ENCODE results near the gene GASK1B.

The GASK1B gene

GRCh38 chr4:158186815-158187214 lies 14.0 kb upstream of the GASK1B start:
- DNase-seq (ENCODE audit: low read depth in 2 of 2) = no peak

DNA sequence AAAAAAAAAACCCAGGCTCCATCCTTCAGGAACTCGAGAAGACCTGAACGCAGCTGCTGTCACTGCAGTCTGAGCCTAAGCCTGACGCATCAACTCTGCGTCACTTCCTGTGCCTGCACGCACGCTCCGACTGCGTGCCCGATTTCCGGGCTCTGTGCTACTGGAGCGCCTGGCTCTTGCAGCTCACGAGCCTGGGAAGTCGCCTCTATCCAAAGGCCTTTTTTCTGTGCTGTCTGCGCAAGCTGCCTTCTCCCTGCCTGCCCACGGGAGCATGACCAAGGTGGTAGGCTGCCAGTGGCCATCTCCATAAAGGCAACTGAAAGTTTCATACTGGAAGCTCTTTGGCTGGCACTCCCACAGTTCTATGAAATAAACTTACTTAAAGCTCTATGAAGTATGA lies 9.9 kb upstream of the GASK1B start:
- no peak for DNase-seq (ENCODE audit: low read depth in 2 of 2)

DNA sequence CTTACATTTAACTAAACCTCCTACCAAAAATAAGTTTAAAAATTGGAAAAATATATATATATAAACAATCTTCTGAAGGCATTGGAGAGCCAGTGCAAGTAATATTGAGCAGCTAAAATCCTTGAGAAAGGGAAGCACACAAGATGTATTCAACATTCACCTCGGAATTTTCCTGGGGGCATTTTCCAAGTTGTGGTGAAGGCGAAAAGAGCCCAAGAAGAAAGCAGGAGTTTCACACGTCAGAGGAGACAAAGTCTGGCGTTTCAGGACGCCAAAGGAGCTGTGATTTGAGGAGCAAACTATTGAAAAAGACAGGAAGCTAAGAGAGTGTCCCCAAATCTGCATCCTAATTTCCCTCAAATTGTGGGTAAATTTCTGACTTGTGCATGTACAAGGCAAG lies 9.1 kb upstream of the GASK1B start:
- no peak for DNase-seq (ENCODE audit: low read depth in 2 of 2)

DNA sequence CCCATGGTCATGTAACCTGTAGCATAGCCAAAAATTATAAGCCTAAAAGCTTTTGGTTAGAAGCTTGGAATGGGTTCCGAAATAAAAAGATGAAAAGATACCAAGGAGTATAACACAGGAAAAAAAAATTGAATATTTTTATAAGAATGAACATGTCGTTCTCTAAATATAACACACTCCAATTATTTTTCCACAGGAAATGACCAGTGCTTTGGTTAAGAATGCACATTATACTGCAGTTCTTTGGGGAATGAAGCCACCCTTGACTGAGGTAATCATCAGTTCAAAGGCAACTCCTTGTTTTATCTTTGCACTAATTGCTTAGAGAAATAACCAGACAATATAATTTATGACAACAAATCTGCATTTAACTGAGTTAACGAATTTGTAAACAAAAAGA lies 6.6 kb upstream of the GASK1B start:
- DNase-seq (ENCODE audit: low read depth in 2 of 2) = no peak

DNA sequence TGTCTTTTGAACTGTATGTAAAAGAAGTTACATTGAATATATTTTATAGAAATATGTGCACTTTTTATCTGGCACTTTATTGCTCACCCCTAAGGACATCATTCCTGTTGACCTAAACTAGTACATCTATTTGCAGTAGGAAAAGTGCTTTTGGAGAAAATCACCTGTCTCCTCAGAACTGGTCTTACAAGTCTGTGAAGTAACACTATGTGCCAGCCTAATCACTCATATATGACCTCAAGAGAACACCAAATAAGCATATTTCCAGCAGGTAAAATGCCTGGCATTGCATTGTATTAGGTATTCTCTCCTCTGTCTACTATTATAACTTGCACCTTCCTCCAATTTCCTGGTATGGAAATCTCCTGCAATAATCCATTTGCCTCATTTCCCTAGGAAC lies 4.0 kb upstream of the GASK1B start:
- no peak for DNase-seq (ENCODE audit: low read depth in 2 of 2)

DNA sequence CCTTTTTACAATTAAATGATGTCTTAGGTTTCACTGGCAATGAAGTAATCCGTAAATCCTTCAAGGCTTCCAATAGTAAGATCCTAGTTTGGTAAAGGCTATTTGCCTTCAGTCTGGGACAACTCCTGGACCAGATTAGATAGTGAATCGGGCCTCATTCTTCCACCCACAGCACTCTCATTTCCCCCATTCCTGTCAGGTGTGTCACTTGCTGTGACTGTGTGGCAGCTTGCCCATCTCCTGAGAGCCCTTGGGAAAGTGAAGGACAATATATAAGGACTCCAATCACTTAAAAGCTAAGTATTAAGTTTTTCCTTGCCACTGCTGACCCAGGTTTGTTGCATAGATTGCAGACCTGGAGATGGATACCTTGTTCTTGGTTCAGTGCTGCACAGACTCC lies 3.3 kb upstream of the GASK1B start:
- DNase-seq (ENCODE audit: low read depth in 2 of 2) = no peak

- peak in 1 of 2 donors; percentile 33 for DNase-seq (ENCODE audit: low read depth in 2 of 2)
Measured at GRCh38 chr4:158170691-158171561, 1.9 kb downstream of the GASK1B start.

DNA sequence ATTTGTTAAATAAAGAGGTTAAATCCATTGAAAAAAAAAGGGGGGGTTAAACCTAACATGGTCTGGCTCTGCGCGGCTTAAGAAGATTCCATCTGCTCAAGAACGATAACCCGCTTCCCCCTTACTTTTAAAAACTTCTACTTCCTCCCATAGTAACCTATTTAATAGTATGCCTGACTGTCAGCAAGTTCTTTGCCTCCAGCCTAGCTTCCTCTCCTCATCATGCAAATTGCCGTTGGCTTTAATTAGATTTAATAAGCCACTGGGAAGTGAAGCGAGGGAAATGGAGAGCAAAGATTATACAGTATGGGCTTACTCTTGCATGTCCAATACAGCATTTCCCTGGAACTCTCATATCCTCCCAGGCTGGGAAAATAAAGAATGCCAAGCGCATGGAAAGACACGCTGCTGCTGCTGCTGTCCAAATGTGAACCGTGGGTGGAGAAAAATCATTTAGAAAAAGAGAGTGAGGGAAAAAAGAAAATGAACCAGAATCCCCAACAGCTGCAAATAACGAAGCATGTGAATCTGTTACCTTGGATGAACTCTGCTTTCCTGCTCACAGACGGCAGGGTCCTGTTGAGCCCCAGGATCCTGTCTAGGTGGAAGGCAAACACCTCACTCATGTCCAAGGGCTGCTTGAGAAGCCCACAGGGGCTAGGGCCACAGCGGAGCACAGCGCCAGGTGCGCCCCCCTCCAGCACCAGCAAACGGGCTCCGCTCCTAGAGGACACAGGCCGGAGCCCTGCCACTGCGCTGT lies 2.7 kb downstream of the GASK1B start:
- DNase-seq (ENCODE audit: low read depth in 2 of 2) = no peak

DNA sequence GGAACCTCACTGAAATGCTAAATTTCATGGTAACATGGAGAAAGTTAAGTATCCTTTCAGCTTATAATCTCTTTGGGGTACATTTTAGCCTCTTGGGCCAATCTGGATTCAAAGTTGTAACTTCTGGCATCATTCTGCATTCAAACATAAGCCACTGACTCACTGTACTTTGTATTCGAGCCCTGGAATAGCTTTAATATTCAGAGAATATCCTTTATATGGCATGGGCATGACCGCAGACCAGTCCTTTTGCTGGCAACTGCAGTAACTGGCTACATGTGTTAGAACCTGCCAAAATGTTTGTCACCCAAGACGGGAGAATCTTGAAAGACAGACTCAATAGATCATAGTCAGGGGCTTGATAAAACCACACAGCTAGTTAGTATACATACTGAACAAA lies 3.3 kb downstream of the GASK1B start:
- no peak for DNase-seq (ENCODE audit: low read depth in 2 of 2)

DNA sequence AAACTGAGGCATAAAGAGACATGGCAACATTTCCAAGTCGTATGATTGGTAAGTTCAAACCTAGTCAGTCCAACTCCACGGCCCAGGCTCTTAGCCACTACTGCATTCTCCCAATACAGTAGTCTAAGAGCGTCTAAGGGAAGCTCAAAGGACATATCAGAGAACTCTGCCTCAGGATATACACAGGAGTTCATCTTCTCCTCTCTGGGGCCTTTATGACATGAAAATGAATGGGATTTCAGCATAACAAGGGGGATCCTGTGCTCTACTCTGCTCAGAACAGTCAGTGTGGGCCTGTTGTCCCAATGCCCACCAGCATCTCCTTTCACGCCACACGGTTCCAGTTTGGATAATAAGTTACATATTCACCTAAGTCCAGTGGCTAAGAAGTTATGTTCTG lies 4.2 kb downstream of the GASK1B start:
- DNase-seq (ENCODE audit: low read depth in 2 of 2) = no peak

DNA sequence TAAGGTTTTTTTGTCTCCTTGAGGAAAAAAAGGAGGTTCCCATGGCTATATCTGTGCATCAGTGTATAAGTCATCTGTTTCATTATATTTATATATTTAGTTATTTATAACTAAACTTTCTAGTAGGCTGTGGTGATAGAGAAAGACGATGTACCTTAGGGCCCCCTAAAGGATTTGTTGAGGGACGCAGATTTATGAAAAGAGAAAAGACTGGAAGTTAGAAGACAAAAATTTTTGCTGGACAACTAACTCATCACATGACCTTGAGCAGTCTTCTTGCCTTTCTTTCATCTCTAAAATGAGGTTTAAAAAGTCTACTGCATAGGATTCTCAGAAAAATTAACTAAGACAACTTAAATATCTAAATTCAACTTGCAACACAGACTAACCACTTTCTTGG lies 6.1 kb downstream of the GASK1B start:
- DNase-seq (ENCODE audit: low read depth in 2 of 2) = no peak

DNA sequence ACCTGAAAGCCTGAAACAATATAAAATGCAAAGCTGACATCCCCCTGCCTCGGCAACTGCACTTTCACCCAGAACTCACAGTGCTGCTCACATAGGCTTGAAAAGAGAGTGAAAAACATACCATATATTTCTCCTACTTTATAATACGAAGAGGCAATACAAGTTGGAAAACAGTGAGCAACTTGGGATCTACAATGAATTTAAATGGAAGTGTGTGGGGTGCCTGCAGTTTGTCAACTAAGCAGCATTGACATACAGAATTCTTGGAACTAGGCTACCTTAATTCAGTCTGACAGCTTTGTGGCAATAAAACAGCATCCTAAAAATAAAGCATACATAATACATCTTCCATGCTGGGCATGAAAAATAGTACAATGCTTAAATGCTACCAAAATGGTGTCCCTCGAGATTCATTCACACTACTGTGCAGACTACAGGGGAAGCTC lies 8.0 kb downstream of the GASK1B start:
- no peak for DNase-seq (ENCODE audit: low read depth in 2 of 2)

DNA sequence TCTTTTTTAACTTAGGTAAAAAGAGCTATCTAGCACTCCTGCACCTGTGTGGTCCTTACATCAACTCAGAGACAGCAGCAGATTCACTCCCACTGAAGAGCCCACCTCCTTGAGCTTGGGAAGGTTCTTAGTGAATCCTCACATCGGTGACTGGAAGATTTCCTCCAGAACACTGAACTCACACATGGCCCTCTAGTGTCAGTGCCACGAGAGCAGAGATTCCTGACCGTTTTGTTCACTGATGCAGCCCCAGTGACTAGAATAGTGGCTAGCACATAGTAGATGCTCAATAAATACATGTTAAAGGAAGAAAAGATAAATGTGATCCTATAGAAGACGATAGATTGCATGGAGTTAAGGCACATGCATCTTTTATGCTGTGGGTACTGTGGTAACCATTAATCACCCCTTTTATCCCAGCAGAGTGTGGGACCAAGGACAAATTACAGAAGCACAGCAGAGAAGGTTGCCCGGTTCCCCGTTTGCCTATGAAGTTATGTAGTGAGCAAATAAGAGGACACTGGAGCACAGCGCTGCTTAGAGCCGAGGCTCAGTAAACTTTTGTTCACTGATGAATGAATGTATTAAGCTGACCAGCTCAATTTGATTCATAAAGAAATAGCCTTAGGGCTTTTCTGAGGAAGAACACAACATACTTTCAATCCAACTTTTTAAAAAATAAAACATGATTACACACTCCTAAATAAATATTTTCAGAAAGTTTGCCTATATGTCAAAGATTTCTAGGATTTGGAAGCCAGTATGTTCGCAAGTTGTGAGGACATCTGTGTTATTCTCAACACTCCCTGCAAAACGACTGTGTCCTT lies 8.7 kb downstream of the GASK1B start:
- no peak for DNase-seq (ENCODE audit: low read depth in 2 of 2)

DNA sequence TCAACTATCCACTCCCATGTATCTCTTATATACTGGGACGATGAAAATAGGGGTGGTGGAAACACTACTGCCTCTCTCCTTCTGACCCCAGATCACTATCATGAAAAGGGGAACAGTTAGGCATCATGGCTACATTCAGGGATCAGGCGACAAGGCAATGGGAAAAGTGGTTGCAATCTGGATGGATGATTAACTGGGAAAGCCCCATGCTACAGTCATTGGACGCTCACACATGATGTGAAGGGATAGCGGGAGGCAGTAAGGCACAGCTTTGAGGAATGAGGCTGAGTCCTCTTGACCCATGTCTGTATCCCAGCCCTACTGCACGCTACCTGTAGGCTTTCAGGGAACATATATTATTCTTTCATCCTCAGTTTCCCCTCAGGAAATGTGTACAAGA lies 10.2 kb downstream of the GASK1B start:
- no peak for DNase-seq (ENCODE audit: low read depth in 2 of 2)

DNA sequence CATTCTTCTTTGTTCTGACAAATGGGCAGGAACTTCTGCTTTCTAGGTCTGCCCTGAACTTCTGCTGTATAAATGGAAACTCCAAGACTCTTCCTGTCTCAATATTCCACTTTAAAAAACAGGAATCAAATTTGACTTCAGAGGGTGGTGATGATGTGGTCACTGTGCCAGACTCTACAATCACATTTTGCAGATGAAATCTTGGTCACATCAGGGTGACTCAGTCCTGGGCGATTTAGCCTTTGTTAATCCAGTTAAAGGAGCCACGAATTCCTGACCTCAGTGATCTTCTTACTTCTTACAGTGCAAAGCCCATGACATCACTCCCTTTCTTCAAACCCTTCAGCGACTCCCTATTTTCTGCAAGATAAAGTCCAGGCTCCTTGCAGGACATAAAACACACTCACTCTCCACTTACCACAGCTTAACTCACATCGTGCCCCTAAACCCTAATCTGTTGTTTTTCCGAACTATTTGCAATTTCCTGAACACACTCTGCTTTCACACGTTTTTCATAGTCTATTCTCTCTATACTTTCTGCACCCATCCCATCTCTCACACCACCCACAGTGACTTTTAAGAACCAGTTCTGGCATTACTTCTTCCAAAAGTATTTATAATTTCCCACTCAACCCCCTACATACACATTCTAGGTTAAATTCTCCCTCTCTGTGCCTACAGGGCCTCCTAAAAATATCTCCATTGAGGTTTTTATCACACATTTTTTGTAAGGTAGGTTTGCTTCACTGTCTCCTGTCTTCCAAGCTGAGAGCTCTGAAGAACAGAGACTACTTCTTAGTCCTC lies 11.1 kb downstream of the GASK1B start:
- DNase-seq (ENCODE audit: low read depth in 2 of 2) = no peak

DNA sequence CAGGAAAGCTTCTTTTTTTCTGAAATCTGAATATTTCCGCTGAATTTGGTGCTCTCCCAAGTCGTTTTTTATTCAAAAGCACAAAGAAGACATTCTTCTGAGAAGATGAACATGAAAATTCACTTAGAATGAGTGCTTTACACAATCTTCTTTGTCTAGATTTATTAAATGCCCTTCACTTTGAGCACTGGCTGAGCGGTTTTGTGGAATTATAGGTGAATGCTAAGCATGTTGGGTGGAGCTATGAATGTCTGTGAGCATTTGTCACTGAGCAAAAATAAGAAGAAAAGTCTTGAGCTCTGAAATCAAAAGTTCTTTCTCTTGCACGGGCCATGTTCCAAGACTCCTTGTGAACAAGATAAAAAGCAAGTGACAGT lies 13.1 kb downstream of the GASK1B start:
- no peak for DNase-seq (ENCODE audit: low read depth in 2 of 2)

DNA sequence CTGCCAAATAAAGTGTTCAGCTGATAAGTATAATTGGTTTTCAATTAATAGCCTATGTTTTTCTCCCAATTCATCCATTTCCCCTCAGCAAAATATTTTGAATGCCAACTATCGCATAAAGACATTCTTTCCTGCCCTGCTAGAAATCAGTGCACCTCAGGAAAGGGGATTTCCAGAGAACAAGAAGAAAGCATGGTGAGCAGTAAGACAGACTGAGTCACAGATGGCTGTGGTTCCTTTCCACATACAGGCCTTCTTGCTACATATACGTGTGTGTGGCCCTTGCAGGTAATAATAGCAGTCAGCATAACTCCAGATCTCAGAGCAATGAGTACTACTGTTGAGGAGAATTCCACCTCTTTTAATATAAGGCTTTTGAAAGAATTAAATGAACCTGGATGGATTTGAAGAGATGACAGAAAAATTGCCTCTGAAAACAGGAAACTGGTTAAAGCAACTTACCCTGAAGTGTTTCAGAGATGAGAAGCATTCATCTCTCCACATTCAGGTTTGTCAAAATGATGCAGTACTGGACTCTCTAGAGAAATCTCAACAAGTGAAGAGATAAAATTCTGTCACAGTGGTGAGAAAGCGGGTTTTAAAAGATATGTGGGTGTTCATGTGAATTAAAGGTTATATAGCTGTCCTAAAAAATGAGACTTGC lies 13.6 kb downstream of the GASK1B start:
- DNase-seq (ENCODE audit: low read depth in 2 of 2) = no peak

- no peak for DNase-seq (ENCODE audit: low read depth in 2 of 2)
Measured at GRCh38 chr4:158157412-158157811, 15.4 kb downstream of the GASK1B start.

DNA sequence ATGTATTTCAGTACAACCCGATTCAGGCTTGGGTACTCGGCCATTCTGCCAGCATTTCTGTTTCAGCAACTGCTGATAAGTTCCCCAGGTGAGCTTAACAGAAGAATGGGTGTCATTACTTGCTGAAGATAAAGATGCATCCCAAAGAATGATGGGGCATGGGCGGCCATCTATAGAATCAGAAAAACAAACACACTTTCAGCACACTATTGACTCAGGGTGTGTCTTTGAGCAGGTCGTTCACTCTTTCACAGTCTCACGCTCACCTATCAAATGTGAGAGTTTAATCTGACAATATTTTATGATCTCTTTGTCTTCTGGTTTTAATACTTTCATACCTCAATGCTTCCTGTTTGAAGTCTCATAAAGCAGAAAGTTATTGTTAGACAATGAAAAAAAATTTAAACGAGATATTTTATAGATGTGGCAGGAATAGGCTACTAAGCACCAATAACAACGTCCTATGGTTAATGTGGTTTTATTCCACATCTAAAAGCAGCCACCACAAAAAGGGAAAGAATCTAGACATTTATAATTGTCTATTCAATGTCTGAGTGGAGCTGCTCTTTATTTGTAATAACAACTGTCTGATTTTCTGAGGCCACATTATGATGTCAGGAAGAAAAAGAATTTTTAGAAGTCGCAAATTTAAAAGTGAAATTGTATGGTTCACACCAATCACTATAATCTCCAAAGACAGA lies 17.0 kb downstream of the GASK1B start:
- no peak for DNase-seq (ENCODE audit: low read depth in 2 of 2)

- DNase-seq (ENCODE audit: low read depth in 2 of 2) = no peak
Measured at GRCh38 chr4:158147151-158147550, 25.7 kb downstream of the GASK1B start.
